CD4-positive, alpha-beta T cell (primary cell): ENCODE data around the gene DSG3. TPM values are rescaled to one million over a fixed set of nuclear protein-coding genes. Genes with fewer than 3 reads are reported as not detected.

Experiments
- ATAC-seq: fragments of 200-7000 bp; cut with Tn5 transposase; one replicate; pipeline ENCODE4 v1.10.0; 2022; ENCODE audit warnings: mild to moderate bottlenecking; ENCODE audit not compliant: poor library complexity
- CTCF ChIA-PET: fragments of 350-600 bp; sonication (Branson Sonifier 250); formaldehyde crosslinking; loops from one replicate; lab custom pipeline; 2021; ENCODE audit warnings: antibody characterized with exemption, inconsistent platforms; lab: Charles Lee
- POLR2A ChIA-PET: fragments of 350-600 bp; sonication (Branson Sonifier 250); formaldehyde crosslinking; loops from one replicate; lab custom pipeline; 2021; ENCODE audit warnings: antibody characterized with exemption, inconsistent platforms; lab: Charles Lee
- DNase-seq, 14 experiments: peaks; one replicate each; pipeline ENCODE4 v3.0.0-alpha.2; 2013 to 2020; ENCODE audit warnings: mixed read lengths in 2 of 14
- H3K27ac ChIP-seq, 2 donors: one replicate each; pipeline versions ENCODE4 v1.5.1 to v1.7.0; 2013; ENCODE audit warnings: low read length in 2 of 2, low read depth in 1 of 2, mild to moderate bottlenecking in 1 of 2
- H3K27me3 ChIP-seq, 2 experiments: 1 replicate in 1 of 2; 2 replicates in 1 of 2; pipeline versions ENCODE4 v1.6.1 to v1.7.0; 2013; ENCODE audit warnings: low read length in 2 of 2, control low read depth in 1 of 2, mild to moderate bottlenecking in 1 of 2, moderate library complexity in 1 of 2; ENCODE audit not compliant: insufficient read depth in 2 of 2, control insufficient read depth in 1 of 2
- H3K36me3 ChIP-seq: one replicate; pipeline ENCODE4 v1.6.1; 2013; ENCODE audit warnings: low read length, control low read depth; ENCODE audit not compliant: insufficient read depth
- H3K4me1 ChIP-seq: one replicate; pipeline ENCODE4 v1.6.1; 2013; ENCODE audit warnings: low read length, control low read depth; ENCODE audit not compliant: insufficient read depth
- H3K4me3 ChIP-seq: one replicate; pipeline ENCODE4 v1.5.1; 2013; ENCODE audit warnings: mild to moderate bottlenecking, low read length, moderate library complexity
- H3K9me3 ChIP-seq, 2 experiments: 1 replicate in 1 of 2; 2 replicates in 1 of 2; pipeline versions ENCODE4 v1.6.1 to v1.7.0; 2013; ENCODE audit warnings: low read length in 2 of 2, mild to moderate bottlenecking in 2 of 2, control low read depth in 1 of 2, moderate library complexity in 1 of 2; ENCODE audit not compliant: control insufficient read depth in 1 of 2, insufficient read depth in 1 of 2
- H3K27ac Mint-ChIP-seq: one replicate; pipeline ENCODE4 v1.8.0; 2020; ENCODE audit warnings: mixed read lengths
- H3K27me3 Mint-ChIP-seq: one replicate; pipeline ENCODE4 v1.8.0; 2021; ENCODE audit warnings: mixed read lengths
- H3K36me3 Mint-ChIP-seq: one replicate; pipeline ENCODE4 v1.8.0; 2021; ENCODE audit warnings: low read depth, mixed read lengths
- H3K4me1 Mint-ChIP-seq: one replicate; pipeline ENCODE4 v1.8.0; 2021; ENCODE audit warnings: low read depth, mixed read lengths
- H3K4me3 Mint-ChIP-seq: one replicate; pipeline ENCODE4 v1.8.0; 2020; ENCODE audit warnings: mild to moderate bottlenecking, mixed read lengths
- H3K9me3 Mint-ChIP-seq: one replicate; pipeline ENCODE4 v1.8.0; 2020; ENCODE audit warnings: mixed read lengths
- intact Hi-C, 2 experiments: fragments of 100-400 bp; cut with DNase I in 1 of 2; cut with micrococcal nuclease in 1 of 2; formaldehyde crosslinking; loops; one replicate each; pipeline versions ENCODE4 v1.15.1 to v1.9.0; 2023 to 2025; cut with DNase I, micrococcal nuclease
- total RNA-seq, 174 experiments: library from RNA in 2 of 174; stranded (reverse) in 2 of 174; gene quantifications; one replicate each; pipeline ENCODE4 v1.2.3 and lab custom pipeline; 2021 to 2026
- TF ChIP-seq, protein P1 (sequence below): fragments of 200-600 bp; IDR thresholded peaks from one replicate; pipeline ENCODE4 v1.8.0; 2022; ENCODE audit warnings: antibody characterized with exemption, mild to moderate bottlenecking

DSG3 gene
- total RNA-seq, 2 experiments from 2014 or later = not detected

DNA sequence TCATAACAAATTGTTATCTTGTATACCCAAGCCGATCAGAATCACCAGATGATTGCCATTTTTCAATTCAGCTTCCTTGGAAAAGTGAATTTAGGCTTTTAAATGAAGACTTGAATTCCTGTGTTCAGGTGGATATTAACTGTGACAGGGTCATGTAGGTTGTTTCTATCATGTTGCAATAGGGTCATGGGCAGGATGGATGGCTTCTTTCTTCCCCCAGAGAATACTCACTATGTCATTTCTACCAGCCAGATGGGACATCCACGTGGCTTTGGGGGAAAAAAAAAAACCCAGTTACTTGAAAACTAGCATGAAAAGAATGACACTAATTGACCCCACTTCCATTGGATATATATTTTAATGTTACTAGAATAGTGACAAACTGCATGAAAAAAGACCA, 35.9 kb downstream of the DSG3 start:
- DNase-seq (no peak), ATAC-seq (no peak)
- Histone ChIP-seq H3K4me1 (no peaks in the 10 kb centered on the region), H3K27me3 (no peaks in the 10 kb centered on the region), H3K9me3 (no peaks in the 10 kb centered on the region), H3K27ac (no peak overlapping the region), H3K36me3 (no peaks in the 10 kb centered on the region), H3K4me3 (no peak overlapping the region)
- no peak overlapping the region for H3K4me3 Mint-ChIP-seq
- H3K4me1 Mint-ChIP-seq = no peaks in the 10 kb centered on the region
- peaks cover 21% of the 10 kb centered on the region for H3K27me3 Mint-ChIP-seq
- no peaks in the 10 kb centered on the region for H3K9me3 Mint-ChIP-seq
- no peak overlapping the region for H3K27ac Mint-ChIP-seq
- ChIA-PET POLR2A (no interaction called here), CTCF (no interaction called here)
- intact Hi-C loops = no loop called here
- no peaks in the 10 kb centered on the region for H3K36me3 Mint-ChIP-seq
- TF ChIP-seq, protein P1, sequence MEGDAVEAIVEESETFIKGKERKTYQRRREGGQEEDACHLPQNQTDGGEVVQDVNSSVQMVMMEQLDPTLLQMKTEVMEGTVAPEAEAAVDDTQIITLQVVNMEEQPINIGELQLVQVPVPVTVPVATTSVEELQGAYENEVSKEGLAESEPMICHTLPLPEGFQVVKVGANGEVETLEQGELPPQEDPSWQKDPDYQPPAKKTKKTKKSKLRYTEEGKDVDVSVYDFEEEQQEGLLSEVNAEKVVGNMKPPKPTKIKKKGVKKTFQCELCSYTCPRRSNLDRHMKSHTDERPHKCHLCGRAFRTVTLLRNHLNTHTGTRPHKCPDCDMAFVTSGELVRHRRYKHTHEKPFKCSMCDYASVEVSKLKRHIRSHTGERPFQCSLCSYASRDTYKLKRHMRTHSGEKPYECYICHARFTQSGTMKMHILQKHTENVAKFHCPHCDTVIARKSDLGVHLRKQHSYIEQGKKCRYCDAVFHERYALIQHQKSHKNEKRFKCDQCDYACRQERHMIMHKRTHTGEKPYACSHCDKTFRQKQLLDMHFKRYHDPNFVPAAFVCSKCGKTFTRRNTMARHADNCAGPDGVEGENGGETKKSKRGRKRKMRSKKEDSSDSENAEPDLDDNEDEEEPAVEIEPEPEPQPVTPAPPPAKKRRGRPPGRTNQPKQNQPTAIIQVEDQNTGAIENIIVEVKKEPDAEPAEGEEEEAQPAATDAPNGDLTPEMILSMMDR = no peak

DNA sequence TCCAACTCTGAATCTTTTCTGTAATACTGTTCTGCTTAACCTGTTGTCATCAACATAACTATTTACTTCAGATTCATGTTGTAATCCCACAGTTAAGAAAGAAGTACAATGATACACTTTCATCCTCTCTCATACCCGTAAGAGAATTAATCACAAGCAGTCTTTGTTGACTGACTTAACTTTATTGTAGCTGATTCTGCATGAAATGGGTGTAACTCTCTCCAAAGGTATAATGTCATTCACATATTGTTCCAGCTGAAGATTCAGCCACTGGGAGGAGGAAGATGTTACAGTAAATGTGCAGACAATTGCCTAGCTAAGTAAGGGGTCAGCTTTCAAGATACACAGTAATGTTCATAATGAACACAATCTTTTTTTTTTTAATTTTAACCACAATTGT, 36.9 kb downstream of the DSG3 start:
- Mint-ChIP-seq H3K4me3 (no peak overlapping the region), H3K4me1 (no peaks in the 10 kb centered on the region), H3K36me3 (no peaks in the 10 kb centered on the region), H3K9me3 (no peaks in the 10 kb centered on the region), H3K27ac (no peak overlapping the region), H3K27me3 (peaks cover 17% of the 10 kb centered on the region)
- H3K27me3 ChIP-seq = no peaks in the 10 kb centered on the region
- ChIA-PET CTCF (no interaction called here), POLR2A (no interaction called here)
- no peaks in the 10 kb centered on the region for H3K9me3 ChIP-seq
- TF ChIP-seq, protein P1 = no peak
- H3K4me3 ChIP-seq = no peak overlapping the region
- intact Hi-C loops = no loop called here
- ATAC-seq (no peak), DNase-seq (no peak)
- H3K27ac ChIP-seq = no peak overlapping the region
- H3K4me1 ChIP-seq = no peaks in the 10 kb centered on the region
- H3K36me3 ChIP-seq = no peaks in the 10 kb centered on the region

DNA sequence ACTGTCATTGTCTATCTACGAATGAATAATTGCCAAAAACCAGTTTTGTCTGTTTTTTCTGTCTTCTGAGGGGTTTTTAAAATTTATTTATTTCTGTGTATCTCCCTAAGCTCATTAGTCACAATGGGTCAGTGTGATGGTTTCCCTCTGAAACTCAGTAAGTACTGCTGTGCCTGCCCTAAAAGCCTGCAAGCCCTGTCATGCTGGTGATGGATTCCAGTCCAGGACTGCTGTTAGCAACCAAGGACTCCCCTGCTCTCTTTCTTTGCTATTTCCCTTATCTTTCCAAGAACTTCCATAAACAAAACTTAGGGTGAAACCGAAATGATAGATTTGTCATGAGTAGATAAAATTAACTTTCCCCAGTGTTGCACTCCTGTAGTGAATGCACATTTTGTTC, 38.6 kb downstream of the DSG3 start:
- Histone ChIP-seq H3K36me3 (no peaks in the 10 kb centered on the region), H3K4me3 (no peak overlapping the region), H3K4me1 (no peaks in the 10 kb centered on the region), H3K9me3 (no peaks in the 10 kb centered on the region), H3K27ac (no peak overlapping the region), H3K27me3 (no peaks in the 10 kb centered on the region)
- no peaks in the 10 kb centered on the region for H3K4me1 Mint-ChIP-seq
- no peak for DNase-seq
- H3K9me3 Mint-ChIP-seq = no peaks in the 10 kb centered on the region
- H3K4me3 Mint-ChIP-seq = no peak overlapping the region
- H3K36me3 Mint-ChIP-seq = no peaks in the 10 kb centered on the region
- TF ChIP-seq, protein P1 = no peak
- CTCF ChIA-PET = no interaction called here
- POLR2A ChIA-PET = no interaction called here
- intact Hi-C loops = no loop called here
- peaks cover 17% of the 10 kb centered on the region for H3K27me3 Mint-ChIP-seq
- ATAC-seq = no peak
- H3K27ac Mint-ChIP-seq = no peak overlapping the region
